ENCODE data around the gene PNO1.

- no peak for TF ChIP-seq FOXM1 (IDR thresholded peaks at IDR 0.05; ENCODE audit: borderline replicate concordance, low read depth)
- TF ChIP-seq REST (IDR thresholded peaks at IDR 0.05; ENCODE audit: low read depth): no peak
- no peak for TF ChIP-seq NFIC (IDR thresholded peaks at IDR 0.05)
- TF ChIP-seq RAD21 (IDR thresholded peaks at IDR 0.05; ENCODE audit: low read depth): no peak
- no peak for TF ChIP-seq EP300 (IDR thresholded peaks at IDR 0.05; ENCODE audit: borderline replicate concordance)
- TF ChIP-seq YY1 (IDR thresholded peaks at IDR 0.05; ENCODE audit: low read depth): no peak
- TF ChIP-seq, protein P1, sequence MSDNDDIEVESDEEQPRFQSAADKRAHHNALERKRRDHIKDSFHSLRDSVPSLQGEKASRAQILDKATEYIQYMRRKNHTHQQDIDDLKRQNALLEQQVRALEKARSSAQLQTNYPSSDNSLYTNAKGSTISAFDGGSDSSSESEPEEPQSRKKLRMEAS (IDR thresholded peaks at IDR 0.05): no peak
- TF ChIP-seq ZBTB7A (IDR thresholded peaks at IDR 0.05; ENCODE audit: low read depth): no peak
- TF ChIP-seq, protein P2, sequence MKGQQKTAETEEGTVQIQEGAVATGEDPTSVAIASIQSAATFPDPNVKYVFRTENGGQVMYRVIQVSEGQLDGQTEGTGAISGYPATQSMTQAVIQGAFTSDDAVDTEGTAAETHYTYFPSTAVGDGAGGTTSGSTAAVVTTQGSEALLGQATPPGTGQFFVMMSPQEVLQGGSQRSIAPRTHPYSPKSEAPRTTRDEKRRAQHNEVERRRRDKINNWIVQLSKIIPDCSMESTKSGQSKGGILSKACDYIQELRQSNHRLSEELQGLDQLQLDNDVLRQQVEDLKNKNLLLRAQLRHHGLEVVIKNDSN (IDR thresholded peaks at IDR 0.05): no peak
- TF ChIP-seq TAF1 (IDR thresholded peaks at IDR 0.05; ENCODE audit: low read depth): no peak
- TF ChIP-seq CREB1 (IDR thresholded peaks at IDR 0.05; ENCODE audit: low read depth): no peak
Observed at GRCh38 chr2:68172990-68173700, 15.5 kb downstream of the PNO1 start.
